Measurements from ENCODE around the gene NTNG1. TPM values are rescaled to one million over a fixed set of nuclear protein-coding genes. Genes with fewer than 3 reads are reported as not detected.

NTNG1 gene
- total and polyA plus RNA-seq, 9 donors: 0.28 to 9.1 (median 0.97) TPM

- Histone ChIP-seq H3K4me1 (ENCODE audit: insufficient read depth) (no peaks in the 10 kb centered on the region), H3K36me3 (no peaks in the 10 kb centered on the region), H3K9me3 (no peaks in the 10 kb centered on the region), H3K27ac (no peak overlapping the region), H3K4me3 (no peak overlapping the region), H3K27me3 (no peaks in the 10 kb centered on the region)
- intact Hi-C loops (cut with DNase I): no loop called here
- TF ChIP-seq CTCF (IDR thresholded peaks at IDR 0.05): no peak
- TF ChIP-seq EP300 (IDR thresholded peaks at IDR 0.05): no peak
- no peak for TF ChIP-seq POLR2A (IDR thresholded peaks at IDR 0.05)
- 65 to 79% (median 67%) methylated on average over 3 of the region's 3 CpGs for WGBS, 3 donors
- DNase-seq: no peak
These were observed 374.0 kb downstream of the NTNG1 start for GRCh38 chr1:107514841-107515240.

- no peak overlapping the region for H3K4me3 ChIP-seq
- H3K36me3 ChIP-seq: no peaks in the 10 kb centered on the region
- no peak for DNase-seq
- no peaks in the 10 kb centered on the region for H3K9me3 ChIP-seq
- no peaks in the 10 kb centered on the region for H3K4me1 ChIP-seq (ENCODE audit: insufficient read depth)
- 81 to 87% (median 85%) methylated on average over 3 of the region's 3 CpGs for WGBS, 3 donors
- H3K27me3 ChIP-seq: no peaks in the 10 kb centered on the region
- no peak overlapping the region for H3K27ac ChIP-seq
- TF ChIP-seq POLR2A (IDR thresholded peaks at IDR 0.05) (no peak), EP300 (IDR thresholded peaks at IDR 0.05) (no peak), CTCF (IDR thresholded peaks at IDR 0.05) (no peak)
- intact Hi-C loops (cut with DNase I): no loop called here
These were observed 374.9 kb downstream of the NTNG1 start for GRCh38 chr1:107515702-107516101.

- H3K4me3 ChIP-seq: no peak overlapping the region
- H3K36me3 ChIP-seq: no peaks in the 10 kb centered on the region
- H3K27me3 ChIP-seq: no peaks in the 10 kb centered on the region
- TF ChIP-seq EP300 (IDR thresholded peaks at IDR 0.05) (no peak), CTCF (IDR thresholded peaks at IDR 0.05) (no peak), POLR2A (IDR thresholded peaks at IDR 0.05) (no peak)
- 52 to 68% (median 64%) methylated on average over 4 of the region's 4 CpGs for WGBS, 3 donors
- H3K27ac ChIP-seq: no peak overlapping the region
- no peak for DNase-seq
- H3K9me3 ChIP-seq: no peaks in the 10 kb centered on the region
- intact Hi-C loops (cut with DNase I): no loop called here
- H3K4me1 ChIP-seq (ENCODE audit: insufficient read depth): no peaks in the 10 kb centered on the region
These were observed 382.2 kb downstream of the NTNG1 start for GRCh38 chr1:107523061-107523460.

GRCh38 chr1:107523736-107524135, 382.9 kb downstream of the NTNG1 start:
- Histone ChIP-seq H3K27ac (no peak overlapping the region), H3K9me3 (no peaks in the 10 kb centered on the region), H3K36me3 (no peaks in the 10 kb centered on the region), H3K4me3 (no peak overlapping the region), H3K4me1 (ENCODE audit: insufficient read depth) (no peaks in the 10 kb centered on the region), H3K27me3 (no peaks in the 10 kb centered on the region)
- intact Hi-C loops (cut with DNase I): no loop called here
- TF ChIP-seq EP300 (IDR thresholded peaks at IDR 0.05) (no peak), CTCF (IDR thresholded peaks at IDR 0.05) (no peak), POLR2A (IDR thresholded peaks at IDR 0.05) (no peak)
- no peak for DNase-seq
- 41 to 49% (median 45%) methylated on average over 4 of the region's 4 CpGs for WGBS, 3 donors

GRCh38 chr1:107524301-107524700, 383.5 kb downstream of the NTNG1 start:
- no peak overlapping the region for H3K4me3 ChIP-seq
- 86 to 91% (median 87%) methylated on average over 2 of the region's 2 CpGs for WGBS, 3 donors
- no peaks in the 10 kb centered on the region for H3K9me3 ChIP-seq
- no peak for DNase-seq
- H3K27ac ChIP-seq: no peak overlapping the region
- TF ChIP-seq POLR2A (IDR thresholded peaks at IDR 0.05) (no peak), CTCF (IDR thresholded peaks at IDR 0.05) (no peak), EP300 (IDR thresholded peaks at IDR 0.05) (no peak)
- H3K4me1 ChIP-seq (ENCODE audit: insufficient read depth): no peaks in the 10 kb centered on the region
- H3K27me3 ChIP-seq: no peaks in the 10 kb centered on the region
- intact Hi-C loops (cut with DNase I): no loop called here
- H3K36me3 ChIP-seq: no peaks in the 10 kb centered on the region

All from ovary (tissue), 9 donors.